Thymus (tissue), 11 donors: ENCODE data around the gene NXPH1. TPM values are rescaled to one million over a fixed set of nuclear protein-coding genes. Genes with fewer than 3 reads are reported as not detected.

Source experiments
- DNase-seq, 9 donors: peaks; one replicate each; pipeline ENCODE4 v3.0.0-alpha.2; 2013; ENCODE audit warnings: low spot score in 9 of 9, low read depth in 6 of 9, missing footprints in 1 of 9
- H3K27ac ChIP-seq, 2 donors: one replicate each; pipeline ENCODE4 v1.5.1; 2013; ENCODE audit warnings: control low read depth in 1 of 2, low read depth in 1 of 2, low read length in 1 of 2, mild to moderate bottlenecking in 1 of 2, moderate library complexity in 1 of 2
- H3K27me3 ChIP-seq, 2 donors: one replicate each; pipeline ENCODE4 v1.5.1; 2013; ENCODE audit warnings: low read length in 1 of 2; ENCODE audit not compliant: control insufficient read depth in 2 of 2, insufficient read depth in 1 of 2
- H3K36me3 ChIP-seq, 2 donors: one replicate each; pipeline ENCODE4 v1.5.1; 2013; ENCODE audit warnings: low read length in 1 of 2, mild to moderate bottlenecking in 1 of 2, moderate library complexity in 1 of 2; ENCODE audit not compliant: control insufficient read depth in 2 of 2, insufficient read depth in 2 of 2
- H3K4me1 ChIP-seq, 2 donors: one replicate each; pipeline ENCODE4 v1.5.1; 2013; ENCODE audit warnings: low read length in 2 of 2; ENCODE audit not compliant: control insufficient read depth in 2 of 2, insufficient read depth in 2 of 2
- H3K4me3 ChIP-seq, 2 donors: one replicate each; pipeline ENCODE4 v1.5.1; 2013; ENCODE audit warnings: low read length in 2 of 2, control low read depth in 1 of 2, mild to moderate bottlenecking in 1 of 2
- H3K9me3 ChIP-seq, 2 donors: one replicate each; pipeline ENCODE4 v1.5.1; 2013; ENCODE audit warnings: low read length in 1 of 2, mild to moderate bottlenecking in 1 of 2; ENCODE audit not compliant: control insufficient read depth in 2 of 2, insufficient read depth in 1 of 2
- WGBS: extraction: QIAGEN DNeasy Blood & Tissue Kit; methylation state at CpG from one replicate; pipeline ENCODE4 v1.1.7; 2013; 5-methylcytosine and 5-hydroxymethylcytosine counted together
- polyA plus RNA-seq: library from polyadenylated mRNA; stranded (reverse); fragments of 200-250 nt; gene quantifications from one replicate; pipeline ENCODE4 v1.2.3, GENCODE V29; 2013
- total RNA-seq: library from RNA; stranded (reverse); fragments of 120-200 nt; gene quantifications from one replicate; pipeline ENCODE4 v1.2.4, GENCODE V29; 2013
- donor health status: healthy.

NXPH1 gene
- total and polyA plus RNA-seq, 2 donors = 0.05 to 0.07 TPM

GRCh38 chr7:8739837-8740236, 306.4 kb downstream of the NXPH1 start:
- Histone ChIP-seq H3K4me1 (no peaks in the 10 kb centered on the region), H3K36me3 (no peaks in the 10 kb centered on the region), H3K9me3 (no peaks in the 10 kb centered on the region), H3K4me3 (no peak overlapping the region), H3K27me3 (no peaks in the 10 kb centered on the region), H3K27ac (no peak overlapping the region)
- no peak for DNase-seq
- WGBS = 87% methylated on average over 1 of the region's 1 CpG

- H3K27ac ChIP-seq = no peak overlapping the region
These were observed 309.4 kb downstream of the NXPH1 start for GRCh38 chr7:8742837-8743236.

GRCh38 chr7:8747338-8747737, 313.9 kb downstream of the NXPH1 start:
- no peaks in the 10 kb centered on the region for H3K9me3 ChIP-seq
- no peak for DNase-seq
- WGBS = 56% methylated on average over 1 of the region's 1 CpG

More at GRCh38 chr7:8742837-8743236, 309.4 kb downstream of the NXPH1 start:
- Histone ChIP-seq H3K4me1 (no peaks in the 10 kb centered on the region), H3K4me3 (no peak overlapping the region), H3K9me3 (no peaks in the 10 kb centered on the region), H3K36me3 (no peaks in the 10 kb centered on the region), H3K27me3 (no peaks in the 10 kb centered on the region)
- DNase-seq = no peak
- WGBS = 97% methylated on average over 2 of the region's 2 CpGs

GRCh38 chr7:8751557-8752231, 318.3 kb downstream of the NXPH1 start:
- 92% methylated on average over 4 of the region's 4 CpGs for WGBS
- no peaks in the 10 kb centered on the region for H3K9me3 ChIP-seq
- H3K27ac ChIP-seq = no peak overlapping the region
- no peaks in the 10 kb centered on the region for H3K4me1 ChIP-seq
- H3K27me3 ChIP-seq = no peaks in the 10 kb centered on the region
- no peak for DNase-seq
- H3K4me3 ChIP-seq = no peak overlapping the region
- no peaks in the 10 kb centered on the region for H3K36me3 ChIP-seq

More at GRCh38 chr7:8747338-8747737, 313.9 kb downstream of the NXPH1 start:
- no peak overlapping the region for H3K27ac ChIP-seq
- no peaks in the 10 kb centered on the region for H3K27me3 ChIP-seq
- no peaks in the 10 kb centered on the region for H3K36me3 ChIP-seq
- H3K4me1 ChIP-seq = no peaks in the 10 kb centered on the region
- no peak overlapping the region for H3K4me3 ChIP-seq

- DNase-seq = no peak
- H3K4me3 ChIP-seq = no peak overlapping the region
- no peaks in the 10 kb centered on the region for H3K27me3 ChIP-seq
- H3K4me1 ChIP-seq = no peaks in the 10 kb centered on the region
- no peak overlapping the region for H3K27ac ChIP-seq
- H3K9me3 ChIP-seq = no peaks in the 10 kb centered on the region
- no peaks in the 10 kb centered on the region for H3K36me3 ChIP-seq
- 94% methylated on average over 3 of the region's 3 CpGs for WGBS
These were observed 319.9 kb downstream of the NXPH1 start for GRCh38 chr7:8753355-8753754.

- WGBS = 89% methylated on average over 1 of the region's 1 CpG
- Histone ChIP-seq H3K4me3 (no peak overlapping the region), H3K9me3 (no peaks in the 10 kb centered on the region), H3K27me3 (no peaks in the 10 kb centered on the region), H3K27ac (no peak overlapping the region), H3K36me3 (no peaks in the 10 kb centered on the region), H3K4me1 (no peaks in the 10 kb centered on the region)
- no peak for DNase-seq
These were observed 328.3 kb downstream of the NXPH1 start for GRCh38 chr7:8761731-8762130.

GRCh38 chr7:8762803-8763202, 329.4 kb downstream of the NXPH1 start:
- Histone ChIP-seq H3K27ac (no peak overlapping the region), H3K9me3 (no peaks in the 10 kb centered on the region), H3K4me3 (no peak overlapping the region), H3K4me1 (no peaks in the 10 kb centered on the region), H3K27me3 (no peaks in the 10 kb centered on the region), H3K36me3 (no peaks in the 10 kb centered on the region)
- 79% methylated on average over 9 of the region's 9 CpGs for WGBS
- DNase-seq = no peak

- 82% methylated on average over 3 of the region's 3 CpGs for WGBS
- Histone ChIP-seq H3K9me3 (no peaks in the 10 kb centered on the region), H3K4me3 (no peak overlapping the region), H3K4me1 (no peaks in the 10 kb centered on the region), H3K27me3 (no peaks in the 10 kb centered on the region), H3K27ac (no peak overlapping the region), H3K36me3 (no peaks in the 10 kb centered on the region)
- no peak for DNase-seq
These were observed 332.0 kb downstream of the NXPH1 start for GRCh38 chr7:8765374-8765773.

- no peaks in the 10 kb centered on the region for H3K9me3 ChIP-seq
These were observed 340.1 kb downstream of the NXPH1 start for GRCh38 chr7:8773518-8773917.

More at GRCh38 chr7:8773518-8773917, 340.1 kb downstream of the NXPH1 start:
- DNase-seq = no peak
- H3K4me1 ChIP-seq = no peaks in the 10 kb centered on the region
- no peak overlapping the region for H3K27ac ChIP-seq
- H3K27me3 ChIP-seq = no peaks in the 10 kb centered on the region
- no peak overlapping the region for H3K4me3 ChIP-seq
- H3K36me3 ChIP-seq = no peaks in the 10 kb centered on the region
